Neuronal stem cell (in vitro differentiated cells): Measurements from ENCODE around the gene RNF180.

Experiments
- DNase-seq: peaks from one replicate; pipeline ENCODE4 v3.0.0-alpha.2; 2013; ENCODE audit warnings: low spot score
- H2AFZ ChIP-seq: one replicate; pipeline ENCODE4 v1.6.1; 2013; ENCODE audit warnings: mild to moderate bottlenecking, low read length, inconsistent platforms
- H2AK5ac ChIP-seq: 2 replicates; pipeline ENCODE4 v1.6.1; 2013; ENCODE audit warnings: low read depth, mild to moderate bottlenecking, inconsistent platforms, low read length, moderate library complexity, mixed read lengths
- H2BK120ac ChIP-seq: 2 replicates; pipeline ENCODE4 v1.6.1; 2013; ENCODE audit warnings: low read depth, mild to moderate bottlenecking, inconsistent platforms, low read length, moderate library complexity, mixed read lengths
- H2BK12ac ChIP-seq: one replicate; pipeline ENCODE4 v1.6.1; 2013; ENCODE audit warnings: low read length, inconsistent platforms
- H2BK15ac ChIP-seq: 2 replicates; pipeline ENCODE4 v1.6.1; 2013; ENCODE audit warnings: mild to moderate bottlenecking, low read length, inconsistent platforms, mixed read lengths
- H2BK5ac ChIP-seq: one replicate; pipeline ENCODE4 v1.6.1; 2013; ENCODE audit warnings: inconsistent platforms, mild to moderate bottlenecking, low read length, moderate library complexity
- H3K14ac ChIP-seq: one replicate; pipeline ENCODE4 v1.6.1; 2013; ENCODE audit warnings: low read length, inconsistent platforms
- H3K18ac ChIP-seq: 2 replicates; pipeline ENCODE4 v1.6.1; 2013; ENCODE audit warnings: low read length, inconsistent platforms
- H3K23ac ChIP-seq: 2 replicates; pipeline ENCODE4 v1.6.1; 2013; ENCODE audit warnings: low read depth, mild to moderate bottlenecking, mixed read lengths, low read length, inconsistent platforms; ENCODE audit not compliant: poor library complexity
- H3K27ac ChIP-seq: replicated peaks from 3 replicates; pipeline ENCODE4 v1.5.1; 2013; ENCODE audit warnings: low read length, inconsistent platforms
- H3K27me3 ChIP-seq, 3 experiments: 2 replicates each; pipeline ENCODE4 v1.6.1; 2013; ENCODE audit warnings: low read length in 3 of 3, mild to moderate bottlenecking in 2 of 3, inconsistent platforms in 1 of 3, low read depth in 1 of 3, mixed read lengths in 1 of 3, moderate library complexity in 1 of 3; ENCODE audit not compliant: control insufficient read depth in 3 of 3, insufficient read depth in 3 of 3
- H3K36me3 ChIP-seq, 2 donors: replicated peaks in 1 of 2; 2 replicates each; pipeline ENCODE4 v1.6.1; 2013; ENCODE audit warnings: low read length in 2 of 2; ENCODE audit not compliant: control insufficient read depth in 2 of 2, insufficient read depth in 2 of 2
- H3K4ac ChIP-seq: 2 replicates; pipeline ENCODE4 v1.6.1; 2013; ENCODE audit warnings: inconsistent platforms, mild to moderate bottlenecking, low read length, moderate library complexity
- H3K4me1 ChIP-seq, 2 donors: 1 replicate in 1 of 2; 2 replicates in 1 of 2; pipeline ENCODE4 v1.6.1; 2013; ENCODE audit warnings: low read length in 2 of 2, low read depth in 1 of 2; ENCODE audit not compliant: control insufficient read depth in 2 of 2, insufficient read depth in 1 of 2
- H3K4me2 ChIP-seq: one replicate; pipeline ENCODE4 v1.6.1; 2013; ENCODE audit warnings: mild to moderate bottlenecking, low read length, inconsistent platforms; ENCODE audit not compliant: insufficient read depth, poor library complexity, severe bottlenecking
- H3K4me3 ChIP-seq, 2 donors: 2 replicates each; pipeline ENCODE4 v1.5.1; 2013; ENCODE audit warnings: low read length in 2 of 2, mild to moderate bottlenecking in 2 of 2, inconsistent platforms in 1 of 2, moderate library complexity in 1 of 2
- H3K79me1 ChIP-seq: one replicate; pipeline ENCODE4 v1.6.1; 2013; ENCODE audit warnings: low read depth, mild to moderate bottlenecking, inconsistent platforms, low read length, moderate library complexity
- H3K9ac ChIP-seq: one replicate; pipeline ENCODE4 v1.6.1; 2013; ENCODE audit warnings: mild to moderate bottlenecking, low read depth, low read length, inconsistent platforms; ENCODE audit not compliant: poor library complexity
- H3K9me3 ChIP-seq, 2 donors: replicated peaks in 1 of 2; 2 replicates each; pipeline versions ENCODE3 to v1.6.1; 2013; ENCODE audit warnings: low read length in 2 of 2, mild to moderate bottlenecking in 2 of 2, inconsistent platforms in 1 of 2, low read depth in 1 of 2, mixed read lengths in 1 of 2, moderate library complexity in 1 of 2; ENCODE audit not compliant: control insufficient read depth in 2 of 2, insufficient read depth in 1 of 2
- H4K8ac ChIP-seq: one replicate; pipeline ENCODE4 v1.6.1; 2013; ENCODE audit warnings: low read depth, mild to moderate bottlenecking, inconsistent platforms, low read length, moderate library complexity
- H4K91ac ChIP-seq: one replicate; pipeline ENCODE4 v1.6.1; 2013; ENCODE audit warnings: low read length, low read depth, mild to moderate bottlenecking, inconsistent platforms; ENCODE audit not compliant: poor library complexity
- WGBS, 2 donors: extraction: QIAGEN DNeasy Blood & Tissue Kit; methylation state at CpG; one replicate each; pipeline ENCODE4 v1.1.7; 2013; ENCODE audit warnings: missing lambda C conversion rate in 2 of 2, mixed read lengths in 1 of 2; ENCODE audit not compliant: insufficient read length in 2 of 2, insufficient replicate concordance in 1 of 2; ENCODE audit errors: extremely low coverage in 2 of 2; 5-methylcytosine and 5-hydroxymethylcytosine counted together

RNF180 gene

DNA sequence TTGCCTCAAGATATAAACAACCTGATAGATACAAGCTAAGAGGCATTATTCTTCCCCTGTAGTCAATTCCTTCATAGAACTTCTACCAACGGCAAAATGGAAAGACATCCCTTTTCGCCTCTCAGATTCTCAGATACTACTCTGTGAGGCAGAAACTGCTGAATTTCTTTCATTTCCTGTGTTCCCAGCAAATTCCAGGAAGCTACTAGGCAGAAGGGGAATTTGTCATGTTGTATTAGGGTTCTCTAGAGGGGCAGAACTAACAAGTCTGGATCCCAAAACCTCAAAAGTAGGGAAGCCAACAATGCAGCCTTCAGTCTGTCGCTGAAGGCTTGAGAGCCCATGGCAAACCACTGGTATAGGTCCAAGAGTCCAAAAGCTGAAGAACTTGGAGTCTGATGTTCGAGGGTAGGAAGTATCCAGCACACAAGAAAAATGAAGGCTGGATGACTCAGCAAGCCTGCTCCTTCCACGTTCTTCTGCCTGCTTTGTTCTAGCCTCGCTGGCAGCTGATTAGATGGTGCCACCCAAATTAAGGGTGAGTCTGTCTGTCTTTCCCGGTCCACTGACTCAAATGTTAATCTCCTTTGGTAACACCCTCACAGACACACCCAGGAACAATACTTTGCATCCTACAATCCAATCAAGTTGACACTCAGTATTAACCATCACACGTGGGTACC, 15.2 kb downstream of the RNF180 start:
- WGBS, 2 donors: no CpG with 5 or more reads among the region's 8 CpGs
- no peaks in the 10 kb centered on the region for H3K79me1 ChIP-seq

DNA sequence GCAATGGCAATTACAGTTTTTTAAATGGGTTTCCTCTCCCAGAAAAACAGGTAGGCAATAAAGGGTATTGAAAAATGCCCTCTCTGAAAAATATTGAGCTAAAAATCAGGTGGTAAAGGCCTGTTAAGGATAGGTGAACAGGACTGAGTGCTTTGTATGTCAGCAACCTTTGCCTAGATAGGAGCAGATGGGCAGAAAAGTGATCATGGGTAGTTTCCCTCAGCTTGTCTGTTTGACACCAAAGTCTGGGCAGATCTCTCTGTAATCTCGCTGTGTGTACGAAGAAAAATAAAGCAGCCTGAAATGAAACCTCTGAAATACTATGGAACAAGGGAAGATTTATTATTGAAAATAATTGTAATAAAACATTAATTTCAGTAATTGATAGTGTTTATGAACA, 15.8 kb downstream of the RNF180 start:
- H3K23ac ChIP-seq: no peak overlapping the region
- DNase-seq: no peak
- H3K27ac ChIP-seq: no peak overlapping the region
- no peak overlapping the region for H3K4me2 ChIP-seq
- peaks cover 0 to 4% of the 10 kb centered on the region in 2 donors for H3K4me1 ChIP-seq
- H3K36me3 ChIP-seq: no peaks in the 10 kb centered on the region
- no peak overlapping the region for H2AK5ac ChIP-seq
- H3K9ac ChIP-seq: no peak overlapping the region
- no peaks in the 10 kb centered on the region for H3K79me1 ChIP-seq
- no peak overlapping the region for H2BK12ac ChIP-seq
- H3K4ac ChIP-seq: no peak overlapping the region
- H4K91ac ChIP-seq: no peak overlapping the region
- H3K18ac ChIP-seq: no peak overlapping the region
- H2BK5ac ChIP-seq: no peak overlapping the region
- H2AFZ ChIP-seq: no peak overlapping the region
- H3K4me3 ChIP-seq: no peak overlapping the region
- H3K14ac ChIP-seq: no peak overlapping the region
- no peaks in the 10 kb centered on the region for H3K9me3 ChIP-seq
- H2BK120ac ChIP-seq: no peak overlapping the region
- no peak overlapping the region for H4K8ac ChIP-seq
- H3K27me3 ChIP-seq: no peaks in the 10 kb centered on the region
- H2BK15ac ChIP-seq: no peak overlapping the region
- WGBS, 2 donors: no CpG with 5 or more reads among the region's 2 CpGs

More for the DNA sequence above, 15.2 kb downstream of the RNF180 start:
- H3K36me3 ChIP-seq: no peaks in the 10 kb centered on the region
- H2AK5ac ChIP-seq: no peak overlapping the region
- H3K4me1 ChIP-seq: peaks cover 0 to 4% of the 10 kb centered on the region in 2 donors
- no peak overlapping the region for H2BK12ac ChIP-seq
- H4K8ac ChIP-seq: no peak overlapping the region
- H2BK120ac ChIP-seq: no peak overlapping the region
- H3K4me2 ChIP-seq: no peak overlapping the region
- no peak overlapping the region for H2AFZ ChIP-seq
- H3K23ac ChIP-seq: no peak overlapping the region
- H3K9ac ChIP-seq: no peak overlapping the region
- no peak overlapping the region for H3K4me3 ChIP-seq
- H3K4ac ChIP-seq: no peak overlapping the region
- H4K91ac ChIP-seq: no peak overlapping the region
- no peak overlapping the region for H2BK15ac ChIP-seq
- no peaks in the 10 kb centered on the region for H3K9me3 ChIP-seq
- no peak overlapping the region for H3K14ac ChIP-seq
- DNase-seq: no peak
- no peak overlapping the region for H3K27ac ChIP-seq
- no peaks in the 10 kb centered on the region for H3K27me3 ChIP-seq
- no peak overlapping the region for H3K18ac ChIP-seq
- no peak overlapping the region for H2BK5ac ChIP-seq

DNA sequence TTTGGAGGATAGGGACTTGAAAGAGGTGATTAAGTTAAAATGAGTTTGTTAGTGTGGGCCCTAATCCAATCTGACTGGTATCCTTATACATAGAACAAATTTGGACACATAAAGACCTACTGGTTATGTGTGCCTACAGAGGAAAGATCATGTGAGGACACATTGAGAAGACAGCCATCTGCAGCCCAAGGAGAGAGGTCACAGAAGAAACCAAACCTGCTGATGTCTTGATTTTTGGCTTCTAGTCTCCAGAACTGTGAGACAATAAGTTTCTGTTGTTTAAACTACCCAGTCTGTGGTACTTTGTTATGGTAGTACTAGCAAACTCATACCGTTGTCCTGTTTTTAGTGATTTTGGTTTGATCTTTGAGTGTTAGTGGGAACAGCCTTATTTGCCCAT, 18.3 kb downstream of the RNF180 start:
- DNase-seq: no peak
- Histone ChIP-seq H3K18ac (no peak overlapping the region), H3K79me1 (no peaks in the 10 kb centered on the region), H3K23ac (no peak overlapping the region), H4K8ac (no peak overlapping the region), H2BK120ac (no peak overlapping the region), H2BK12ac (no peak overlapping the region), H3K27me3 (no peaks in the 10 kb centered on the region), H3K36me3 (no peaks in the 10 kb centered on the region), H3K9ac (no peak overlapping the region), H3K4ac (no peak overlapping the region), H3K14ac (no peak overlapping the region), H2AK5ac (no peak overlapping the region), H4K91ac (no peak overlapping the region), H3K4me2 (no peak overlapping the region), H3K4me3 (no peak overlapping the region), H2BK5ac (no peak overlapping the region), H3K4me1 (peaks cover 0 to 4% of the 10 kb centered on the region in 2 donors), H3K9me3 (no peaks in the 10 kb centered on the region), H3K27ac (no peak overlapping the region), H2AFZ (no peak overlapping the region), H2BK15ac (no peak overlapping the region)
- no CpG with 5 or more reads among the region's 1 CpG for WGBS, 2 donors

DNA sequence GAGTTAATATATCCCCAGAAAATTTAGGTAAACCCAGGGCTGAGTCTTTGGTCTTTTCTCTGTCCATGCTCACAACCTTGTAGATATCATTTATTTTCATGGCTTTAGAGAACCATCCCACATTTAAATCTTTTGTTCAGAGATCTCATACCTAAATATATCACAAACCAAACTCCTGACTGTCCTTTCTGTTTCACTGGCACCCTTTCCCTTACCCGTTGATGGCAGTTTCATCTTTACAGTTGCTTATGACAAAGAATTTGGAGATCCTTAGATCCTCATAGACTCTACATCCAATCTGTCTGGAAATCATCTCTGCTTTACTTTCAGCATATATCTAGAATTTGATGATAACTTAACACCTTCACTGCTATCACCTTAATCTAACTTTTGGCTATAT, 19.2 kb downstream of the RNF180 start:
- H3K27me3 ChIP-seq: no peaks in the 10 kb centered on the region
- no peak overlapping the region for H2BK5ac ChIP-seq
- no peaks in the 10 kb centered on the region for H3K36me3 ChIP-seq
- no peak overlapping the region for H3K18ac ChIP-seq
- H3K9me3 ChIP-seq: no peaks in the 10 kb centered on the region
- no peak overlapping the region for H4K8ac ChIP-seq
- H3K14ac ChIP-seq: no peak overlapping the region
- H2AFZ ChIP-seq: no peak overlapping the region
- no peak overlapping the region for H2BK12ac ChIP-seq
- H3K23ac ChIP-seq: no peak overlapping the region
- peaks cover 0 to 4% of the 10 kb centered on the region in 2 donors for H3K4me1 ChIP-seq
- H3K4ac ChIP-seq: no peak overlapping the region
- no peak overlapping the region for H2BK15ac ChIP-seq
- H2AK5ac ChIP-seq: no peak overlapping the region
- WGBS, 2 donors: no CpG with 5 or more reads among the region's 1 CpG
- no peak overlapping the region for H3K4me3 ChIP-seq
- no peak overlapping the region for H4K91ac ChIP-seq
- no peak overlapping the region for H2BK120ac ChIP-seq
- no peak overlapping the region for H3K9ac ChIP-seq
- DNase-seq: no peak
- no peak overlapping the region for H3K27ac ChIP-seq
- no peaks in the 10 kb centered on the region for H3K79me1 ChIP-seq
- H3K4me2 ChIP-seq: no peak overlapping the region
